Liver (tissue), 9 donors: ENCODE data around the gene PARN. TPM values are rescaled to one million over a fixed set of nuclear protein-coding genes. Genes with fewer than 3 reads are reported as not detected.
A peak's percentile ranks its signal among the peaks of the same experiment; 100 is the strongest.

Experiments used
- DNase-seq: peaks from one replicate; pipeline ENCODE4 v3.0.0-alpha.2; 2017; ENCODE audit warnings: low spot score
- H3K27ac ChIP-seq, 2 donors: one replicate each; pipeline ENCODE4 v1.7.0; 2013; ENCODE audit warnings: inconsistent platforms in 2 of 2, low read length in 2 of 2, control low read depth in 1 of 2, low read depth in 1 of 2, mild to moderate bottlenecking in 1 of 2
- H3K27me3 ChIP-seq, 4 donors: one replicate each; pipeline versions ENCODE4 v1.6.1 to v1.7.0; 2013; ENCODE audit warnings: low read length in 3 of 4, inconsistent platforms in 1 of 4, mild to moderate bottlenecking in 1 of 4, moderate library complexity in 1 of 4; ENCODE audit not compliant: control insufficient read depth in 4 of 4, insufficient read depth in 4 of 4
- H3K36me3 ChIP-seq, 4 donors: one replicate each; pipeline versions ENCODE4 v1.6.1 to v1.7.0; 2013; ENCODE audit warnings: low read length in 3 of 4, mild to moderate bottlenecking in 3 of 4, low read depth in 1 of 4, moderate library complexity in 1 of 4; ENCODE audit not compliant: control insufficient read depth in 4 of 4, insufficient read depth in 3 of 4
- H3K4me1 ChIP-seq, 4 donors: one replicate each; pipeline versions ENCODE4 v1.6.1 to v1.7.0; 2013; ENCODE audit warnings: low read length in 3 of 4, mild to moderate bottlenecking in 3 of 4, moderate library complexity in 1 of 4; ENCODE audit not compliant: control insufficient read depth in 4 of 4, insufficient read depth in 4 of 4
- H3K4me3 ChIP-seq, 3 donors: one replicate each; pipeline versions ENCODE4 v1.6.1 to v1.7.0; 2013; ENCODE audit warnings: low read length in 3 of 3, control low read depth in 1 of 3, low read depth in 1 of 3, mild to moderate bottlenecking in 1 of 3
- H3K9ac ChIP-seq, 2 donors: one replicate each; pipeline ENCODE4 v1.7.0; 2013; ENCODE audit warnings: low read length in 2 of 2, mild to moderate bottlenecking in 2 of 2, moderate library complexity in 2 of 2, control low read depth in 1 of 2, low read depth in 1 of 2
- H3K9me3 ChIP-seq, 4 donors: one replicate each; pipeline versions ENCODE4 v1.6.1 to v1.7.0; 2013; ENCODE audit warnings: low read length in 3 of 4; ENCODE audit not compliant: control insufficient read depth in 4 of 4
- ATF3 ChIP-seq: IDR thresholded peaks from 2 replicates; pipeline ENCODE4 v1.6.1; 2016; ENCODE audit warnings: antibody characterized with exemption
- CTCF ChIP-seq: fragments of 150-350 bp; IDR thresholded peaks from 2 replicates; pipeline ENCODE4 v1.5.1; 2017; ENCODE audit warnings: improper control_type of control experiment, low read depth, low read length; ENCODE audit not compliant: missing input control
- FOXA2 ChIP-seq: IDR thresholded peaks from 2 replicates; pipeline ENCODE4 v1.6.1; 2016; ENCODE audit warnings: antibody characterized with exemption
- HNF4G ChIP-seq: IDR thresholded peaks from 2 replicates; pipeline ENCODE4 v1.6.1; 2016; ENCODE audit warnings: antibody characterized with exemption
- JUND ChIP-seq, 2 donors: IDR thresholded peaks; 2 replicates each; pipeline ENCODE4 v1.6.1; 2016; ENCODE audit warnings: antibody characterized with exemption in 2 of 2
- MAX ChIP-seq: IDR thresholded peaks from 2 replicates; pipeline ENCODE4 v1.6.1; 2016; ENCODE audit warnings: antibody characterized with exemption
- NR2F2 ChIP-seq: IDR thresholded peaks from 2 replicates; pipeline ENCODE4 v1.6.1; 2016; ENCODE audit warnings: antibody characterized with exemption
- REST ChIP-seq: IDR thresholded peaks from 2 replicates; pipeline ENCODE4 v1.6.1; 2016; ENCODE audit warnings: antibody characterized with exemption, mild to moderate bottlenecking
- SP1 ChIP-seq: IDR thresholded peaks from 2 replicates; pipeline ENCODE4 v1.6.1; 2018; ENCODE audit warnings: antibody characterized with exemption, mild to moderate bottlenecking
- TAF1 ChIP-seq: conservative IDR thresholded peaks from 2 replicates; pipeline ENCODE4 v1.6.1; 2016; ENCODE audit warnings: antibody characterized with exemption, mild to moderate bottlenecking
- YY1 ChIP-seq: IDR thresholded peaks from 2 replicates; pipeline ENCODE4 v1.6.1; 2016; ENCODE audit warnings: antibody characterized with exemption, mild to moderate bottlenecking
- ZBTB33 ChIP-seq: IDR thresholded peaks from 2 replicates; pipeline ENCODE4 v1.6.1; 2016; ENCODE audit warnings: antibody characterized with exemption
- WGBS: extraction: QIAGEN DNeasy Blood & Tissue Kit; methylation state at CpG from one replicate; pipeline ENCODE4 v1.1.7; 2013; 5-methylcytosine and 5-hydroxymethylcytosine counted together
- polyA plus RNA-seq, 2 donors: library from polyadenylated mRNA; stranded (reverse) in 1 of 2; unstranded in 1 of 2; fragments of 200-250 nt in 1 of 2; fragments of >200 nt in 1 of 2; fragmentation: Nextera tagmentation in 1 of 2; extraction: Ambion mirVana in 1 of 2; gene quantifications; one replicate each; pipeline versions ENCODE4 v1.2.1 to v1.2.3, GENCODE V29; 2013 to 2015
- total RNA-seq, 2 donors: library from RNA; depleted of rRNA; stranded (reverse); fragments of >200 nt; gene quantifications; one replicate each; pipeline ENCODE4 v1.2.3, GENCODE V29; 2014
- donor health status: healthy.
- donor health status: healthy.
- donor health status: healthy.
- donor health status: healthy.
- donor health status: healthy.

PARN gene
- total and polyA plus RNA-seq, 4 donors: 7.9 to 19.7 (median 9.7) TPM

- Histone ChIP-seq H3K36me3 (no peaks in the 10 kb centered on the region), H3K9me3 (no peaks in the 10 kb centered on the region), H3K9ac (no peak overlapping the region), H3K4me1 (no peaks in the 10 kb centered on the region), H3K27ac (no peak overlapping the region), H3K27me3 (no peaks in the 10 kb centered on the region), H3K4me3 (no peak overlapping the region)
- DNase-seq: no peak
- WGBS: 84% methylated on average over 5 of the region's 5 CpGs
- TF ChIP-seq SP1: no peak
- peak; percentile 44 for TF ChIP-seq REST
- no peak for TF ChIP-seq NR2F2
These were observed 174.5 kb downstream of the PARN start for GRCh38 chr16:14455573-14455972.

- no peaks in the 10 kb centered on the region for H3K9me3 ChIP-seq
- no peak overlapping the region for H3K4me3 ChIP-seq
- no peak overlapping the region for H3K27ac ChIP-seq
- H3K4me1 ChIP-seq: no peaks in the 10 kb centered on the region
- H3K9ac ChIP-seq: no peak overlapping the region
- TF ChIP-seq CTCF: no peak
- TF ChIP-seq ZBTB33: no peak
- TF ChIP-seq SP1: no peak
- TF ChIP-seq JUND (IDR thresholded peaks at IDR 0.05): no peak
- TF ChIP-seq YY1: no peak
- TF ChIP-seq FOXA2: no peak
- TF ChIP-seq ATF3: no peak
- TF ChIP-seq HNF4G: no peak
- no peak for TF ChIP-seq MAX
- no peak for TF ChIP-seq TAF1
- 100% methylated on average over 2 of the region's 2 CpGs for WGBS
- no peak for DNase-seq
- no peaks in the 10 kb centered on the region for H3K36me3 ChIP-seq
- no peaks in the 10 kb centered on the region for H3K27me3 ChIP-seq
These were observed 175.7 kb downstream of the PARN start for GRCh38 chr16:14454391-14454790.
